NCI-H345 treated with DMSO at 0.1 percent for 48 hours (cell line): ENCODE results near the gene ESRRA.
"Not testable (repeated sequence)": the region's sequence is repeated elsewhere in the genome, so short reads cannot be mapped to it uniquely, and the experiment has no call there.

ENCODE experiments used
- DNase-seq: peaks from one replicate; lab custom pipeline; 2025; ENCODE audit not compliant: unreplicated experiment; lab: John Stamatoyannopoulos, UW

The ESRRA gene

DNA sequence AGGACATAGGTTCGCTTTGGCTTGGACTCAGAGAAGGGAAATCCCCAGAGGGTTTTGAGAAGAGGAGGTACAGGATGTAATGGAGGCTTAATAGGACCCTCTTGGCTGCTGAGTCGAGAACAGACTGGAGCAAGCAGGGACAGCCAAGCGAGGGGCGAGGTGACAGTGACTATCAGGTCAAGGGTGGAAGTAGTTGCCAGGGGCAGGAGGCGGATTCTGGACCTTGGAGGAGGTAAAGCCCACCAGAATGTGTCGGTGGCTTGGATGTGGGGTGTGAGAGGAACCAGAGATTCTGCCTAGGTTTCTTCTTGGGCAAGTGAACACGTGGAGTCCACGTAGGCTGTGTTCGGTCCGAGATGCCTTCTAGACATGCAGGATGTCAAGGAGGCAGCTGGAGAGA is 7.6 kb downstream of the ESRRA start:
- no peak for DNase-seq

DNA sequence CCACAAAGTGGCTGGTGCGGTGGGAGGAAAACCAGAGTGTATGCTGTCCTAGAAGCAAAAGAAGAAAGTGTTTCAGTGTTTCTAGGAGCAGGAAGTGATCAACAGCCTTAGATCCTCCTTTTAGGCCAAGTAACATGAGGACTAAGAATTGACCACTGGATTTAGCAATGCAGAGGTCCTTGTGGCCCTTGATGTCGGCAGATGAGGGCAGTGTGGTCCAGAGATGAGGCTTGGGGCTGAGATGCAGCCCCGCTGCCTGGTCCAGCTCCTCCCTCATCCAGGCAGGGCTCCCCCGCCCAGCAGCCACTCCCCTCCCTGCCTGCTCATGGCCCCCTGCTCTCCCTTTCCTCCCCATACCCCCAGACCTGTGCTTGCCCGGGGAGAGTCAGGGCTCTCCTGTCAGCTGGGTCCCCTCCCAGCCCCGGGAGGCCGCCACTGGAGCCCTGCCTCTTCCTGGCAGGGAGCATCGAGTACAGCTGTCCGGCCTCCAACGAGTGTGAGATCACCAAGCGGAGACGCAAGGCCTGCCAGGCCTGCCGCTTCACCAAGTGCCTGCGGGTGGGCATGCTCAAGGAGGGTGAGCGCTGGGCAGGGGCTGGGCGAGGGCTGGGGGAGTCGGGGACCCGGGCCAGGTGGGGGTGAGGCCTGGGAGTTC is 8.3 kb downstream of the ESRRA start:
- DNase-seq: no peak

DNA sequence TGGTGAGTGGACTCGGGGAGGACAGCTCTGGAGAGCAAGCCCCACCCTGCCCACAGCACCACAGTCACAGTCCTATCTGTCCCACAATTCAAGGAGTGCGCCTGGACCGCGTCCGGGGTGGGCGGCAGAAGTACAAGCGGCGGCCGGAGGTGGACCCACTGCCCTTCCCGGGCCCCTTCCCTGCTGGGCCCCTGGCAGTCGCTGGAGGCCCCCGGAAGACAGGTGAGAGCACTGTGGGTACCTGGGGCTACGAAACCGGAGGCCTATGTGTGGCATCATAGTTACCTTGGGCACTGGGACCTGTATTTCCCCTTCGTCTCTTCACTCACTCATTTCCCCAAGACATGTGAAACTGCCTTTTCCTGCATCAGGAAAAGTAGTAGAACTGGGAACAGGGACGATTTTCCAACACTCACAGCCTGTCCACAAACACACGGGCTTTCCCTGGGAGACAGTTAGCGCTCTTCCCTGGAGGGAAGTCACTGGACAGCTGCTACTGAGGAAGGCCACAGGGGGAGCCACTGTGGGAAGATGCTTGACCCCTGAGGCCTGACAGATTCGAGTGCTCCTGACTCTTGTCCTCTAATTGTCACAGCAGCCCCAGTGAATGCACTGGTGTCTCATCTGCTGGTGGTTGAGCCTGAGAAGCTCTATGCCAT is 9.0 kb downstream of the ESRRA start:
- DNase-seq: no peak

- DNase-seq: no peak
Observed at GRCh38 chr11:64314805-64315561, 9.7 kb downstream of the ESRRA start.

DNA sequence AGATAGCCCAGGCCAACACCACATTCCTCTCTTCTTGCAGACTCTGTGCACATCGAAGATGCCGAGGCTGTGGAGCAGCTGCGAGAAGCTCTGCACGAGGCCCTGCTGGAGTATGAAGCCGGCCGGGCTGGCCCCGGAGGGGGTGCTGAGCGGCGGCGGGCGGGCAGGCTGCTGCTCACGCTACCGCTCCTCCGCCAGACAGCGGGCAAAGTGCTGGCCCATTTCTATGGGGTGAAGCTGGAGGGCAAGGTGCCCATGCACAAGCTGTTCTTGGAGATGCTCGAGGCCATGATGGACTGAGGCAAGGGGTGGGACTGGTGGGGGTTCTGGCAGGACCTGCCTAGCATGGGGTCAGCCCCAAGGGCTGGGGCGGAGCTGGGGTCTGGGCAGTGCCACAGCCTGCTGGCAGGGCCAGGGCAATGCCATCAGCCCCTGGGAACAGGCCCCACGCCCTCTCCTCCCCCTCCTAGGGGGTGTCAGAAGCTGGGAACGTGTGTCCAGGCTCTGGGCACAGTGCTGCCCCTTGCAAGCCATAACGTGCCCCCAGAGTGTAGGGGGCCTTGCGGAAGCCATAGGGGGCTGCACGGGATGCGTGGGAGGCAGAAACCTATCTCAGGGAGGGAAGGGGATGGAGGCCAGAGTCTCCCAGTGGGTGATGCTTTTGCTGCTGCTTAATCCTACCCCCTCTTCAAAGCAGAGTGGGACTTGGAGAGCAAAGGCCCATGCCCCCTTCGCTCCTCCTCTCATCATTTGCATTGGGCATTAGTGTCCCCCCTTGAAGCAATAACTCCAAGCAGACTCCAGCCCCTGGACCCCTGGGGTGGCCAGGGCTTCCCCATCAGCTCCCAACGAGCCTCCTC is 10.6 kb downstream of the ESRRA start:
- not testable (repeated sequence) for DNase-seq

DNA sequence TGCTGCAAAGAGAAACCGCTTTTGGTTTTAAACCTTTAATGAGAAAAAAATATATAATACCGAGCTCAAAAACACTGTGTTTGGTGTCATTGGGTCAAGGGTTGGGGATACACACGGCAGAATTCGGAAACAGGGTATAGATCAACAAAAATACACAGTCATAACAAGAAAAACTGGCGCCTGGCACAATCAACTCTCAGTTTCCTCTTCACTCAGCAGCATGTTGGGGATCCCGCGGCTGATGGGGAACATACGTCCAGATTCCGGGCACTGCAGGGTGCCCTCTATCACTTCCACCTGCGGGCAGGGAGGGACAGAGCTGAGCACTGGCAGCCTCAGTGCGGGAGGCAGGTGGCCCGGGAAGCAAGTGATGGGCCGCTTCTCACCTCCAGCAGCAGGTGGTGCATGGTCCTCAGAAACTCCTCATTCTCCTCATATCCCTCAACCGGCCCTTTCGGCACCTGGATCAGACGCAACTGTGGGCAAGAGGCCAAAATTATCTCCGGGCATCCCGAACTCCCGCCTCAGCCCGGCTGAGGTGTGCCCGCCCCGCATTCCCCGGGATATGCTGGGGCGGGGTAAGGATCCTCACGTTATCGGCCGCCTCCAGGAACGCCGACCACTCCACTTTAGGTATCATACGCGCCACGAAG is 11.5 kb downstream of the ESRRA start:
- DNase-seq: no peak

GRCh38 chr11:64317325-64317960 is 12.1 kb downstream of the ESRRA start, which contains the start of gene TRMT112:
TRMT112 (minus strand) TSS chr11:64317559; CDS start chr11:64317526, 33 bp downstream.
- peak; percentile 98 for DNase-seq

- DNase-seq: peak; percentile 96
Observed at GRCh38 chr11:64317961-64318765, 12.8 kb downstream of the ESRRA start, which contains the start of gene PRDX5. PRDX5 (plus strand) TSS chr11:64318121; CDS start chr11:64318216, 95 bp downstream.

DNA sequence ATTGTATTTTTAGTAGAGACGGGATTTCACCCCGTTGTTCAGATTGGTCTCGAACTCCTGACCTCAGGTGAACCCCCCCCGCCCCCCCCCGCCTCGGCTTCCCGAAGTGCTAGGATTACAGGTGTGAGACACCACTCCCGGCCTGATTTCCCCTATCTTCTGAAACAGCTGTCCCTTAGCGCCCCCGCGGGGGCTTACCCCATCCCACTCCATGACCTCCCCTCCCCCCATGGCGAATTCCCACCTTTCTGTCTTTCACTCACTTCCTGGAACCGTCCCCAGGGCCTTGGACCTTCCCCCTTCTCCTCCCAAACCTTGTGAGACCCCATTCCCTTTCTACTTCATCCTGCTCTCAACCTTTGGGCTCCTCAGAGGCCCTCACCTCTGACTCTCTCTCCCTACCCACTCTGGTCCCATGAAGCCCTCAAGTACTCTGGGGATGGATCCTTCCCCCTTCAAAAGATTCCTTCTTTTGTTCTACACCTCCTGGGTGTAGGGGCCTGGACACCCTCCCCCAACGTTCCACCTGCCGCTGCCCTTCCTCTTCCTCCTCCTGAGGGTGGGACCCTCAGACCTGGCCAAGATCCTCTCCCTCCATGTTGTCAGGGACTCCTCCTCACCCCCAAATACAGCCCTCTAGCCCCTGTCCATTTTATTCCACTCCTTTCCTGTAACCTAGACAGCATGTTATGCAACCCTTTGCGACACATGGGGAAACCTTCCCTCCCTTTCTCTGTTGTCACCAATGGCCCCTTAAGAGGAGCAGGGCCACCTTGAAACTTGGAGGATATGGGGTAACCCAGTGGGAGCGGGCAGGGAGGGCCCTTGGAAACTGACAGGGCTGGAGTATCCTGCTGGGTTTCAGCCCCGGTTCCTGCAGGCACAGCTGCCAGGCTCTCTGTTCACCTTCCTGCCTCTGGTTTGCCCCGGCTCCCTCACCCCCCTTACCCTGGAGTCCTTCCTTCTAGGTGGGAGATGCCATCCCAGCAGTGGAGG is 13.7 kb downstream of the ESRRA start:
- no peak for DNase-seq

DNA sequence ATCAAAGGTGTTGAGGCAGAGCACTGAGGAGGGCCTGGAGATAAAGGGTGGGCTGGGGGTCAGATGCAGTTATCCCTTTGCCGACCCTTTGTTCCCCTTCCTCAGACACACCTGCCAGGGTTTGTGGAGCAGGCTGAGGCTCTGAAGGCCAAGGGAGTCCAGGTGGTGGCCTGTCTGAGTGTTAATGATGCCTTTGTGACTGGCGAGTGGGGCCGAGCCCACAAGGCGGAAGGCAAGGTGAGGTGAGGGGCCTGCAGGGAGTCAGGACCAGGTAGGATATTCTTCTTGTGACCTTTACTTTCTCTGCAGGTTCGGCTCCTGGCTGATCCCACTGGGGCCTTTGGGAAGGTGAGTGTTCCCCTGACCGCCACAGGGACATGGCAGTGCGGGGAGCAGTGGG is 15.2 kb downstream of the ESRRA start:
- no peak for DNase-seq

GRCh38 chr11:64321026-64321425 is 15.7 kb downstream of the ESRRA start:
- DNase-seq: no peak

DNA sequence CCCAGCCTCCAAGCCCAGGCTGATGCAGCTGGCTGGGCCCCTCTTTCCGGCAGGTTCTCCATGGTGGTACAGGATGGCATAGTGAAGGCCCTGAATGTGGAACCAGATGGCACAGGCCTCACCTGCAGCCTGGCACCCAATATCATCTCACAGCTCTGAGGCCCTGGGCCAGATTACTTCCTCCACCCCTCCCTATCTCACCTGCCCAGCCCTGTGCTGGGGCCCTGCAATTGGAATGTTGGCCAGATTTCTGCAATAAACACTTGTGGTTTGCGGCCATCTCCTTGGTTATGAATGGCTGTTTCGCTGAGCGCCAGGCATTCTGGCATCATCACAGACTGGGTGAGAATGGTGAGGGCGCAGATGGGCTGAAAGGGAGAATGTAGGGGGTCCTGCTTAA is 16.2 kb downstream of the ESRRA start:
- no peak for DNase-seq

- no peak for DNase-seq
Observed at GRCh38 chr11:64322925-64323260, 17.6 kb downstream of the ESRRA start.

DNA sequence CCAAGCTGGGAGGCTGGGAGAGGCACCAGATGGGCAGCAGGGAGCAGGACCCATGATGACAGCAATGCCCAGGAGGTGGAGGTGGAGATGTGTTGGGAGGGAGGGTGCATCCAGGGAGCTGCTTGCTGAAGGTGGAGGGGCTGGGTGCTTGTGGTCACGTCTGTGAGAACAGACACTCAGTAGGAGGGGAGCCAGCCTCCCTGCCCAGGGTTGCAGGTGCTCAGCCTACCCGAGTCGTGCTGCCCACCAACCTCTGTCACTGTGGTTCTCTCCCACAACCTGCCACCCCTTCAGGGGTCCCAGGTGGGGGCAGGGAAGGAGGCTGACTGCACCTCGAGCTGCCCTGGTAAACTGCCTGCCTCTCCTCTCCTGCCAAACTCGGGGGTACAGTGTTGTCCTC is 18.0 kb downstream of the ESRRA start:
- DNase-seq: no peak

DNA sequence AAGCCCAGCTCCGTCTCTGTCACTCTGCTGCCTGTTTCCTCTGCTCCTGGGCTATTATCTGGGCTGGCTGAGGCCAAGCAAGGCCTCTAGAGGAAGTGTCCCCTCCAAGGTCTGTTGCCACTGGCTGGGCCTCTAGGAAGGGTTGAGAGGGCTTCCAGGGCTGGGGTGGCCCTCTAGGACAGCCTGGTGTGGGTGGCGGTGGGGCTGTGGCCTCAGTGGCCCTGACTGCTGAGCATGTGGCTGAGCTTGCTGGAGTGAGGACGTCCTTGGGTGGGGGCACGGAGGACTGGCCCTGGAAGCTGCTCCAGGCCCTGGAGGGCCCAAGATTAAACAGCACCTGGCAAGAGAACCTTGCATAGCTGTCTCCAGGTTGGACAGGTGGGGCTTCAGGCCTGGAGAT is 18.7 kb downstream of the ESRRA start:
- not testable (repeated sequence) for DNase-seq

DNA sequence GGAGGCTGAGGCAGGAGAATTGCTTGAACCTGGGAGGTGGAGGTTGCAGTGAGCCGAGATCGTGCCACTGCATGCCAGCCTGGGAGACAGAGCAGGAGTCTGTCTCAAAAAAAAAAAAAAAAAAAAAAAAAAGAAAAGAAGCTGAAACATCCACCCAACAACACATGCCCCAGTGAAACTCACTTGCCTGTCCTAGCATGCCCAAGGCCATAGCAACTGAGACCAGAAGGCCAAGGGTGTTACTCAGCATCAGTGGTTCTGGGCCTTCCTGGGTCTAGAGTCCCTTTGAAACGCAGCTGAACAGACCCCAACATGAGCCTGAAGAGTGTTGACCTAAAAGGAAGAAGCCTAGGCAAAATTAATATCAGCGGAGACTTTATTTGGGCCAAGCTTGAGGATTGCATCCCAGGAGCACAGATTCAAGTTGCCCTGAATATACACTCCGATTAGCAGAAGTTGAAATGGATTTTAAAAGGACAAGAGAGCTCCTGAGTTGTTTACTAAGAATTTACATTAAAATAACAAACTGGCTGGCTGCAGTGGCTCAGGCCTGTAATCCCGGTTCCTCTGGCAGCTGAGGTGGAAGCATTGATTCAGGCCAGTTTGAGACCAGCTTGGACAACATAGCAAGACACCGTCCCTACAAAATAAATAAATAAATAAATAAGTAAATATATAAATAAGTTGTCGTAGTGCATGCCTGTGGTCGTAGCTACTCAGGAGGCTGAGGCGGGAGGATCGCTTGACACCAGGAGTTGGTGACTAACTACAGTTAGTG is 19.6 kb downstream of the ESRRA start:
- no peak for DNase-seq

- DNase-seq: no peak
Observed at GRCh38 chr11:64327375-64327774, 22.1 kb downstream of the ESRRA start.
